PC-3 (cell line): ENCODE measurements around the gene SEL1L. TPM values are rescaled to one million over a fixed set of nuclear protein-coding genes. Genes with fewer than 3 reads are reported as not detected.

Experiments used
- ATAC-seq: fragments of 200-7000 bp; cut with Tn5 transposase; 2 replicates; pipeline ENCODE4 v1.9.1; 2020; ENCODE audit warnings: mild to moderate bottlenecking, moderate library complexity
- BruUV-seq: library from RNA; stranded (reverse); fragments of 400-500 nt; replicated peaks from 2 replicates; lab custom pipeline; 2021; lab: Mats Ljungman, UMichigan
- CTCF ChIA-PET: fragments of 300-600 bp; sonication (Branson Sonifier 250); formaldehyde crosslinking; loops from one replicate; lab custom pipeline; 2022; ENCODE audit warnings: antibody characterized with exemption; lab: Charles Lee
- POLR2A ChIA-PET: fragments of 300-600 bp; sonication (Branson Sonifier 250); formaldehyde crosslinking; loops from one replicate; lab custom pipeline; 2022; ENCODE audit warnings: antibody characterized with exemption; ENCODE audit not compliant: unreplicated experiment; lab: Charles Lee
- DNase-seq: peaks from one replicate; pipeline ENCODE4 v3.0.0-alpha.2; 2015
- H2AFZ ChIP-seq: fragments of 300-600 bp; sonication (generic); 2 replicates; pipeline ENCODE4 v1.6.0; 2016; ENCODE audit warnings: antibody characterized with exemption, low read length
- H3F3A ChIP-seq: fragments of 300-600 bp; sonication (generic); one replicate; pipeline ENCODE4 v1.6.0; 2017; ENCODE audit warnings: antibody characterized with exemption, low read length, control low read depth, mild to moderate bottlenecking; ENCODE audit not compliant: unreplicated experiment
- H3K27ac ChIP-seq: fragments of 300-600 bp; sonication (generic); 2 replicates; pipeline ENCODE4 v1.5.1; 2016; ENCODE audit warnings: mild to moderate bottlenecking, low read length
- H3K27me3 ChIP-seq: fragments of 300-600 bp; sonication (generic); 2 replicates; pipeline ENCODE4 v1.6.1; 2016; ENCODE audit warnings: low read length, mixed read lengths
- H3K36me3 ChIP-seq: fragments of 300-600 bp; sonication (generic); 2 replicates; pipeline ENCODE4 v1.6.1; 2016; ENCODE audit warnings: low read depth, mixed run types, low read length, mixed read lengths
- H3K4me1 ChIP-seq: fragments of 300-600 bp; sonication (generic); 2 replicates; pipeline ENCODE4 v1.5.1; 2016; ENCODE audit warnings: low read length; ENCODE audit not compliant: insufficient read depth
- H3K4me2 ChIP-seq: fragments of 300-600 bp; sonication (generic); 2 replicates; pipeline ENCODE4 v1.6.0; 2016; ENCODE audit warnings: low read length
- H3K4me3 ChIP-seq: fragments of 300-600 bp; sonication (generic); 2 replicates; pipeline ENCODE4 v1.5.1; 2016; ENCODE audit warnings: mild to moderate bottlenecking, low read length, mixed read lengths
- H3K79me2 ChIP-seq: fragments of 300-600 bp; sonication (generic); 2 replicates; pipeline ENCODE4 v1.6.1; 2017; ENCODE audit warnings: low read length, mixed read lengths
- H3K9ac ChIP-seq: fragments of 300-600 bp; sonication (generic); 2 replicates; pipeline ENCODE4 v1.6.0; 2016; ENCODE audit warnings: mild to moderate bottlenecking, low read length
- H3K9me2 ChIP-seq: fragments of 300-600 bp; sonication (generic); replicated peaks from 2 replicates; pipeline ENCODE4 v1.6.1; 2016; ENCODE audit warnings: mixed run types, low read length, mixed read lengths
- H3K9me3 ChIP-seq: fragments of 300-600 bp; sonication (generic); 2 replicates; pipeline ENCODE4 v1.6.1; 2016; ENCODE audit warnings: low read length, mixed read lengths
- H4K20me1 ChIP-seq: fragments of 300-600 bp; sonication (generic); 2 replicates; pipeline ENCODE4 v1.6.1; 2016; ENCODE audit warnings: low read length, mixed read lengths
- EZH2 ChIP-seq: fragments of 300-600 bp; sonication (generic); IDR thresholded peaks from one replicate; pipeline ENCODE4 v1.6.1; 2017; ENCODE audit warnings: antibody characterized with exemption, mild to moderate bottlenecking, low read length; ENCODE audit not compliant: unreplicated experiment
- EZH2phosphoT487 ChIP-seq: fragments of 300-600 bp; sonication (generic); IDR thresholded peaks from 2 replicates; pipeline ENCODE4 v1.6.1; 2018; ENCODE audit warnings: mild to moderate bottlenecking, antibody characterized with exemption, low read length, borderline replicate concordance
- intact Hi-C: fragments of 100-400 bp; cut with micrococcal nuclease; formaldehyde crosslinking; loops from 2 replicates; pipeline ENCODE4 v1.9.0; 2023
- total RNA-seq: library from RNA; depleted of rRNA; stranded (reverse); fragments of >200 nt; gene quantifications from 2 replicates; pipeline ENCODE4 v1.2.3, GENCODE V29; 2014
- TF ChIP-seq, protein P1 (sequence below): fragments of 300-600 bp; sonication (generic); conservative IDR thresholded peaks from 2 replicates; pipeline ENCODE4 v1.5.1; 2017; ENCODE audit warnings: antibody characterized with exemption, low read depth, mild to moderate bottlenecking, low read length

Gene SEL1L
- total RNA-seq, 1 experiment from 2014 or later: 46.9 TPM

DNA sequence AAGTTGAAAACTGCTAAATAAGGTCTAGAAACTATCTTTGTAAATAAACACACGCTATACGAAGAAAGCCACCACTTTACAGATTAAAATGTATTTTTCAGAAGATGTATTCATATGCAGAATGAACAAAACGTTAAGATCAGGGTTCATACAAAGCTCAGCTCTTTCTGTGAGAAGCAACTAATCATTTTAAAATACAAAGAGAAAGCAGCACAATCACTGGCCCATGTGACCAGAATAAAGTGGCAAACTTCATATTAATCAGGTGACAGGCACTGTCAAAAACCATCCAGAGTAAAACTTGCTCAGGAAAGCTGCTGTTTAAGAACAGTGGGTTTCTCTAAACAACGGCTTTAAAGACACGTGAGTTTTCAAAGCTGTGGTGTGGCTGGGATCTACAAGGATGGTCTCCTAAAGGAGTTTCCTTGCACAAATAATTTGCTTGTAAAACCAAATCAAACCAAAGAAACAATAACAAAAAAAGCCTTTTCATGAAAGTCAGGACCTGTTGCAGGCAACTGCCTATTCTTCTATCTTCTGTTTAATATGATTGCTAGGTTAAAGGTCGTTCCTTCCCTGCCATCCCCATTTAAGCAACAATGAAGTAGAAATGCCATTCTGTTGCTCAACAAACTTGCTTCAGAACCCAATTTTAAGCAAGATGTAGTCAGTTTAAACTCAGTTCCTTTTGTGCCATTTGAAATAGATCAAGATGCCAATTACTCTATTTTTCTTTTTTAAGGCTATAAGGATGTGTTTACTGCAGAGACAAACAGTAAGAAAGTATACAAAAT lies 22.3 kb downstream of the SEL1L start:
- Histone ChIP-seq H3F3A (no peaks in the 10 kb centered on the region), H3K79me2 (no peaks in the 10 kb centered on the region), H3K9me2 (no peaks in the 10 kb centered on the region), H2AFZ (no peak overlapping the region), H3K27ac (no peak overlapping the region), H4K20me1 (no peaks in the 10 kb centered on the region), H3K4me1 (no peaks in the 10 kb centered on the region), H3K9ac (no peak overlapping the region), H3K9me3 (no peaks in the 10 kb centered on the region), H3K36me3 (peaks cover 7% of the 10 kb centered on the region; the same call in 1 of the 2 replicates), H3K27me3 (no peaks in the 10 kb centered on the region), H3K4me2 (no peak overlapping the region), H3K4me3 (no peak overlapping the region)
- BruUV-seq: no TSS peak
- TF ChIP-seq, protein P1, sequence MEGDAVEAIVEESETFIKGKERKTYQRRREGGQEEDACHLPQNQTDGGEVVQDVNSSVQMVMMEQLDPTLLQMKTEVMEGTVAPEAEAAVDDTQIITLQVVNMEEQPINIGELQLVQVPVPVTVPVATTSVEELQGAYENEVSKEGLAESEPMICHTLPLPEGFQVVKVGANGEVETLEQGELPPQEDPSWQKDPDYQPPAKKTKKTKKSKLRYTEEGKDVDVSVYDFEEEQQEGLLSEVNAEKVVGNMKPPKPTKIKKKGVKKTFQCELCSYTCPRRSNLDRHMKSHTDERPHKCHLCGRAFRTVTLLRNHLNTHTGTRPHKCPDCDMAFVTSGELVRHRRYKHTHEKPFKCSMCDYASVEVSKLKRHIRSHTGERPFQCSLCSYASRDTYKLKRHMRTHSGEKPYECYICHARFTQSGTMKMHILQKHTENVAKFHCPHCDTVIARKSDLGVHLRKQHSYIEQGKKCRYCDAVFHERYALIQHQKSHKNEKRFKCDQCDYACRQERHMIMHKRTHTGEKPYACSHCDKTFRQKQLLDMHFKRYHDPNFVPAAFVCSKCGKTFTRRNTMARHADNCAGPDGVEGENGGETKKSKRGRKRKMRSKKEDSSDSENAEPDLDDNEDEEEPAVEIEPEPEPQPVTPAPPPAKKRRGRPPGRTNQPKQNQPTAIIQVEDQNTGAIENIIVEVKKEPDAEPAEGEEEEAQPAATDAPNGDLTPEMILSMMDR: no peak
- TF ChIP-seq EZH2phosphoT487: no peak
- TF ChIP-seq EZH2: no peak
- DNase-seq: no peak
- ChIA-PET CTCF (interaction anchor here (0.5 kb wide), 1 partner anchor 21 kb away, joined by 3 read pairs; no protein-coding TSS in a partner anchor), POLR2A (no interaction called here)
- ATAC-seq: no peak
- intact Hi-C loops: no loop called here

DNA sequence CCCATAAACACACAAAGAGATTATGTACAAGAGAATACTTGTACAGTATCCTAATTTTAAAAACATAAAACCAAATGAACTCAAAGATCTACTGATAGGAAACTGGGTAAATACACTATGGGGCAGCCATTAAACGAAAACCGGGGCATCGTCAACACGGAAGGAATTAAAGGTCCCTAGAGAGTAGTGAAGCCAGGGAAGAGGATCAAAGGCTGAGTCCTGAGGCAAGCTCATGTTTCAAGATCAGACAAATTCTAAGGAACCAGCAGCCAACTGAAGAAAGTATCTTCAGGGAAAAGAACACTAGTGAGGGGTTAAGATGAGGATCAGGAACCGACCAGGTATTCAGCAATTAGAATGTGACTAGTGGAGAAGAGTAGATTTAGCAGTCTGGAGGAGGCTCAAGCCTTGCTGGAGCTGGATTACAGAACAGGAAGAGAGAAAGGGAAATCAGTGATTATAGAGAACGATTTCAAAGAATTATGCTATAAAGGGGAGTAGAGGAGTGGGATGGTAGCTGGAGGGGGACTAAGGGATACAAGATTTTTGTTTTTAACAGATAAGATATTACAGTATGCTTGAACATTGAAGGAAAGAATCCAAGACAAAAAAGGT lies 23.7 kb downstream of the SEL1L start:
- no peak overlapping the region for H3K9ac ChIP-seq
- TF ChIP-seq, protein P1: no peak
- TF ChIP-seq EZH2 (no peak), EZH2phosphoT487 (no peak)
- no peak overlapping the region for H3K27ac ChIP-seq
- DNase-seq (no peak), ATAC-seq (no peak)
- H3K27me3 ChIP-seq: no peaks in the 10 kb centered on the region
- H3K79me2 ChIP-seq: no peaks in the 10 kb centered on the region
- no peaks in the 10 kb centered on the region for H3F3A ChIP-seq
- peaks cover 15% of the 10 kb centered on the region; the same call in 1 of the 2 replicates for H3K36me3 ChIP-seq
- POLR2A ChIA-PET: no interaction called here
- no peak overlapping the region for H3K4me3 ChIP-seq
- no TSS peak for BruUV-seq
- H3K4me2 ChIP-seq: no peak overlapping the region
- H2AFZ ChIP-seq: no peak overlapping the region
- H3K9me3 ChIP-seq: no peaks in the 10 kb centered on the region
- no peaks in the 10 kb centered on the region for H3K9me2 ChIP-seq
- no peaks in the 10 kb centered on the region for H4K20me1 ChIP-seq
- intact Hi-C loops: no loop called here
- H3K4me1 ChIP-seq: no peaks in the 10 kb centered on the region
- CTCF ChIA-PET: no interaction called here

DNA sequence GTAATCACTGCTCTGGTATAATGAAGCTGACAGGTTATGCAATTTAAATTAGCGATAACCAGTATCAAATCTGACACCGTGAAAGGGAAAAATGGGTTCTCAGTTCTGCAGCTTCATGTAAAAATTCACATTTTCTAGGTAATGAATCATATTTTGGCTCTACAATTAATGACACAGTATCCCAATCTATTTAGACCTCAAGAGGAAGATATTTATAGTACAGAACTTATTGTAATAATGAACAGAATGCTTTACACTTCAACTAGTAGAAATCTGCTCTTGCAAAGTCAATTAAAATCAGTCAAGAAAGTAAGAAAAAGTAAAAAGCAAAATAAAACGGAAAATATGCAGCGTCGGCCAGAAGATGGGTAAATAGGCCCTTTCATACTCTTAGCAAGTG lies 24.3 kb downstream of the SEL1L start:
- H3K4me3 ChIP-seq: no peak overlapping the region
- no peaks in the 10 kb centered on the region for H3K9me2 ChIP-seq
- no peaks in the 10 kb centered on the region for H3K4me1 ChIP-seq
- no peak overlapping the region for H3K4me2 ChIP-seq
- no peaks in the 10 kb centered on the region for H3K79me2 ChIP-seq
- no peak overlapping the region for H3K9ac ChIP-seq
- no TSS peak for BruUV-seq
- no peak overlapping the region for H2AFZ ChIP-seq
- DNase-seq (no peak), ATAC-seq (no peak)
- no peaks in the 10 kb centered on the region for H3F3A ChIP-seq
- H3K9me3 ChIP-seq: no peaks in the 10 kb centered on the region
- TF ChIP-seq EZH2: no peak
- TF ChIP-seq EZH2phosphoT487: no peak
- TF ChIP-seq, protein P1: no peak
- CTCF ChIA-PET: no interaction called here
- H3K36me3 ChIP-seq: peaks cover 14% of the 10 kb centered on the region; the same call in 1 of the 2 replicates
- POLR2A ChIA-PET: no interaction called here
- H3K27me3 ChIP-seq: no peaks in the 10 kb centered on the region
- H3K27ac ChIP-seq: no peak overlapping the region
- no peaks in the 10 kb centered on the region for H4K20me1 ChIP-seq
- intact Hi-C loops: no loop called here
